OCI-LY7 (cell line): Measurements from ENCODE around the gene IL17RD. TPM values are rescaled to one million over a fixed set of nuclear protein-coding genes. Genes with fewer than 3 reads are reported as not detected.

Source experiments
- BruUV-seq: library from RNA; stranded (reverse); fragments of 400-500 nt; replicated peaks from 2 replicates; lab custom pipeline; 2021; lab: Mats Ljungman, UMichigan
- CTCF ChIA-PET: fragments of 300-600 bp; sonication (Branson Sonifier 250); formaldehyde crosslinking; loops from one replicate; lab custom pipeline; 2022; ENCODE audit warnings: antibody characterized with exemption; ENCODE audit not compliant: unreplicated experiment; lab: Charles Lee
- POLR2A ChIA-PET: fragments of 300-600 bp; sonication (Branson Sonifier 250); formaldehyde crosslinking; loops from one replicate; lab custom pipeline; 2022; ENCODE audit warnings: antibody characterized with exemption; lab: Charles Lee
- DNase-seq: peaks from one replicate; pipeline ENCODE4 v3.0.0-alpha.2; 2015; ENCODE audit warnings: low spot score
- H2AFZ ChIP-seq: fragments of 200-600 bp; sonication (generic), shearing (Covaris generic); 2 replicates; pipeline ENCODE4 v1.6.1; 2014; ENCODE audit warnings: mild to moderate bottlenecking, antibody characterized with exemption, low read length, moderate library complexity
- H3K27ac ChIP-seq: fragments of 200-600 bp; sonication (generic); 2 replicates; pipeline ENCODE4 v1.5.1; 2014; ENCODE audit warnings: mixed run types, low read depth, mild to moderate bottlenecking, moderate library complexity, low read length, inconsistent platforms; ENCODE audit not compliant: poor library complexity, severe bottlenecking
- H3K36me3 ChIP-seq: fragments of 200-600 bp; sonication (generic); 2 replicates; pipeline ENCODE4 v1.6.1; 2014; ENCODE audit warnings: mild to moderate bottlenecking, antibody characterized with exemption, low read length, moderate library complexity, mixed read lengths; ENCODE audit not compliant: insufficient read depth
- H3K4me1 ChIP-seq: fragments of 200-600 bp; sonication (generic); 2 replicates; pipeline ENCODE4 v1.5.1; 2014; ENCODE audit warnings: mild to moderate bottlenecking, low read length; ENCODE audit not compliant: insufficient read depth, poor library complexity, severe bottlenecking
- H3K4me2 ChIP-seq: fragments of 200-600 bp; sonication (generic); 2 replicates; pipeline ENCODE4 v1.6.1; 2014; ENCODE audit warnings: mild to moderate bottlenecking, low read length
- H3K4me3 ChIP-seq: fragments of 200-600 bp; sonication (generic); 2 replicates; pipeline ENCODE4 v1.5.1; 2014; ENCODE audit warnings: mild to moderate bottlenecking, low read depth, low read length; ENCODE audit not compliant: poor library complexity, severe bottlenecking
- H3K79me2 ChIP-seq: fragments of 200-600 bp; sonication (generic); 2 replicates; pipeline ENCODE4 v1.6.1; 2016; ENCODE audit warnings: low read depth, mild to moderate bottlenecking, low read length, moderate library complexity, mixed read lengths; ENCODE audit not compliant: insufficient read depth
- H3K9me2 ChIP-seq: fragments of 200-600 bp; sonication (generic); 2 replicates; pipeline ENCODE4 v1.6.1; 2016; ENCODE audit warnings: mild to moderate bottlenecking, low read length, mixed read lengths; ENCODE audit not compliant: insufficient read depth
- H3K9me3 ChIP-seq: fragments of 200-600 bp; sonication (generic); 2 replicates; pipeline ENCODE4 v1.6.1; 2014; ENCODE audit warnings: mild to moderate bottlenecking, mixed run types, low read length, mixed read lengths
- H4K20me1 ChIP-seq: fragments of 200-600 bp; sonication (generic); 2 replicates; pipeline ENCODE4 v1.6.1; 2014; ENCODE audit warnings: mild to moderate bottlenecking, antibody characterized with exemption, low read length, moderate library complexity, mixed read lengths; ENCODE audit not compliant: insufficient read depth
- CTCF ChIP-seq: fragments of 200-600 bp; sonication (generic); conservative IDR thresholded peaks from 2 replicates; pipeline ENCODE4 v1.5.1; 2014; ENCODE audit warnings: mild to moderate bottlenecking, antibody characterized with exemption, low read length, moderate library complexity, mixed read lengths
- EZH2phosphoT487 ChIP-seq: fragments of 200-600 bp; sonication (generic); IDR thresholded peaks from 2 replicates; pipeline ENCODE4 v1.6.1; 2018; ENCODE audit warnings: low read depth, borderline replicate concordance, mild to moderate bottlenecking, mixed run types, antibody characterized with exemption, low read length, moderate library complexity, mixed read lengths
- intact Hi-C: fragments of 100-400 bp; cut with micrococcal nuclease; formaldehyde crosslinking; loops from one replicate; pipeline ENCODE4 v1.10.0; 2022; ENCODE audit not compliant: unreplicated experiment
- total RNA-seq, 2 experiments: library from RNA; depleted of rRNA in 1 of 2; stranded (reverse); fragments of >200 nt in 1 of 2; shearing (Covaris generic) in 1 of 2; gene quantifications; 2 replicates each; pipeline ENCODE4 v1.2.3, GENCODE V29; 2014 to 2022

IL17RD gene
- total RNA-seq, 2 experiments from 2014 or later: 0.06 to 0.36 TPM

DNA sequence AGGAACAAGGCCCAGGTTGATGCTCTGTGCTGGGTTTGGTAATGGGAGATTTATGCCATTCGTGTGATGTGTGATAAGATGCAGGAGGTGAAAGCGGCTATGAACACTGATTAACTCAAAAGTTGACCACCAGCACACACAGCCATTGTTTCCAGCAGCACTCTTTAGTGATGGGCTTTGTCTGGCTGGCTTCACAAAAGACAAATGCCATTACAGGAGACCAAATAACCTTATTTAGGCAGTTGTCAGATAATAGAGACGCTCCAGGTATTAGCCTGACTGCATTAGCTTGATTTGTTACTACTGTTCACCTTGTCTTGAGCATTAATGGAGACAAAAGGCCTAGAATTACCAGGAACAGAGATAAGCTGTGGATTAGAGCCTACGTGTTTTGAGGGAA is 29.5 kb upstream of the IL17RD start:
- H3K9me3 ChIP-seq: no peaks in the 10 kb centered on the region
- ChIA-PET POLR2A (interaction anchor here (0.7 to 3.1 kb wide), 2 partner anchors 11 to 1002 kb away, joined by 4 to 13 read pairs; no protein-coding TSS in a partner anchor), CTCF (no interaction called here)
- H3K9me2 ChIP-seq: no peaks in the 10 kb centered on the region
- H3K4me3 ChIP-seq: no peak overlapping the region
- BruUV-seq: no TSS peak
- no peak for DNase-seq
- H3K79me2 ChIP-seq: no peaks in the 10 kb centered on the region
- no peak overlapping the region for H2AFZ ChIP-seq
- TF ChIP-seq CTCF (no peak), EZH2phosphoT487 (no peak)
- H4K20me1 ChIP-seq: no peaks in the 10 kb centered on the region
- intact Hi-C loops: no loop called here
- no peak overlapping the region for H3K4me2 ChIP-seq
- H3K36me3 ChIP-seq: no peaks in the 10 kb centered on the region
- peaks cover 17% of the 10 kb centered on the region for H3K4me1 ChIP-seq
- H3K27ac ChIP-seq: no peak overlapping the region

DNA sequence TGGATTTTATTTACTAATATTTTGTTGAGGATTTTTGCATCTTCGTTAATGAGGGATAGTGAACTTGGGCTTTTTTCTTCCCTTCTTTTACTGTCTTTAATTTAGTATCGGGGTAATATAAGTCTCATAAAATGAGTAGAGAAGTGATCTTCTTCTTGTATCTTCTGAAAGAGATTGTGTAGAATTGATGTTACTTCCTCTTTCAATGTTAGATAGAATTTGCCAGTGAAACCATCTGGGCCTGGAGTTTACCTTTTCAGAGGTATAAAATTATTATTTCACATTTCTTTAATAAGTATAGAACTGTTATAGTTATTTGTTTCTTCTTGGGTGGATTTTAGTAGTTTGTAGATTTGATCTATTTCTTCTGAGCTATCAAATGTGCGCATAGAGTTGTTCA is 26.9 kb upstream of the IL17RD start:
- no peaks in the 10 kb centered on the region for H3K9me3 ChIP-seq
- no peak overlapping the region for H3K4me3 ChIP-seq
- no peak for DNase-seq
- no peak for TF ChIP-seq EZH2phosphoT487
- CTCF ChIA-PET: no interaction called here
- H3K27ac ChIP-seq: no peak overlapping the region
- intact Hi-C loops: no loop called here
- peak overlapping the region; percentile 15; the same call in 1 of the 2 replicates for H3K4me2 ChIP-seq
- no TSS peak for BruUV-seq
- no peaks in the 10 kb centered on the region for H3K36me3 ChIP-seq
- no peaks in the 10 kb centered on the region for H3K79me2 ChIP-seq
- no peak overlapping the region for H2AFZ ChIP-seq
- H4K20me1 ChIP-seq: no peaks in the 10 kb centered on the region
- H3K9me2 ChIP-seq: no peaks in the 10 kb centered on the region
- peaks cover 16% of the 10 kb centered on the region for H3K4me1 ChIP-seq
- POLR2A ChIA-PET: no interaction called here

DNA sequence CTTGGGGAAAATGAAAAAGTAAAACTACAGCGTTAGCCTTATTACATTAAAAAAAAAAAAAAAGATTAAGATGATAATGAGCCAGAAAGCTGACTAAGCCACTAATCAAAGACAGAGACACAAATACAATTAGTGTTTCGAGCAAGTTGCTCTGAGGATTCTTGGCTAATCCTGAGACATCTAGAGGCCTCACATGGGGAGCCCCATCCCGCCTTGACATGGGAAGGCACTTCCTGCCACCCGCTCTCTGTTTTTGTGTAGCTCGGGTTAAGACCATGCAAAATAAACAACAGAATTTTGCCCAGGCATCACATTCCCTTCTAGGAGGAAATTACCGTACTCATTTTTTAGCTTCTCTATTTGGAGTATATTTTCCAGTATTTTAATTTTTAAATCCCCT is 19.4 kb upstream of the IL17RD start:
- no peaks in the 10 kb centered on the region for H3K9me3 ChIP-seq
- POLR2A ChIA-PET: interaction anchor here (0.6 to 2.3 kb wide), 10 partner anchors 12 to 395 kb away, joined by 3 to 13 read pairs (median 3); no protein-coding TSS in a partner anchor
- no peak overlapping the region for H3K27ac ChIP-seq
- no peaks in the 10 kb centered on the region for H3K9me2 ChIP-seq
- peak overlapping the region; percentile 79 for H2AFZ ChIP-seq
- H3K79me2 ChIP-seq: no peaks in the 10 kb centered on the region
- intact Hi-C loops: no loop called here
- BruUV-seq: no TSS peak
- H3K36me3 ChIP-seq: no peaks in the 10 kb centered on the region
- peak overlapping the region; percentile 30 for H3K4me3 ChIP-seq
- peak overlapping the region; percentile 58 for H3K4me2 ChIP-seq
- peaks cover 30% of the 10 kb centered on the region for H3K4me1 ChIP-seq
- no peak for DNase-seq
- CTCF ChIA-PET: interaction anchor here (1.2 kb wide), 1 partner anchor 206 kb away, joined by 3 read pairs; no protein-coding TSS in a partner anchor
- H4K20me1 ChIP-seq: no peaks in the 10 kb centered on the region
- TF ChIP-seq EZH2phosphoT487 (no peak), CTCF (no peak)
